Ovary (tissue), 9 donors: ENCODE data around the gene WDR18. TPM values are rescaled to one million over a fixed set of nuclear protein-coding genes. Genes with fewer than 3 reads are reported as not detected.

Experiments
- DNase-seq, 5 donors: peaks; one replicate each; pipeline ENCODE4 v3.0.0-alpha.2; 2019 to 2020
- H3K27ac ChIP-seq, 2 donors: fragments of 200-600 bp; one replicate each; pipeline versions ENCODE4 v1.5.1 to v1.8.0; 2019 to 2022
- H3K27me3 ChIP-seq: fragments of 200-600 bp; one replicate; pipeline ENCODE4 v1.8.0; 2022
- H3K36me3 ChIP-seq: fragments of 200-600 bp; sonication (generic); one replicate; pipeline ENCODE4 v1.5.1; 2019
- H3K4me1 ChIP-seq: one replicate; pipeline ENCODE4 v1.8.1; 2013; ENCODE audit warnings: mild to moderate bottlenecking, moderate library complexity; ENCODE audit not compliant: insufficient read depth
- H3K4me3 ChIP-seq: fragments of 200-600 bp; sonication (generic); one replicate; pipeline ENCODE4 v1.5.1; 2017
- H3K9me3 ChIP-seq, 2 donors: fragments of 200-600 bp in 1 of 2; sonication (generic) in 1 of 2; one replicate each; pipeline versions ENCODE4 v1.5.1 to v1.8.1; 2013 to 2019; ENCODE audit warnings: mild to moderate bottlenecking in 1 of 2, moderate library complexity in 1 of 2
- CTCF ChIP-seq, 3 donors: fragments of 450-650 bp in 2 of 3; fragments of 200-600 bp in 1 of 3; IDR thresholded peaks; one replicate each; pipeline versions ENCODE4 v1.5.1 to v1.8.0; 2016 to 2022; ENCODE audit warnings: antibody characterized with exemption in 3 of 3, mild to moderate bottlenecking in 1 of 3
- EP300 ChIP-seq: sonication (generic); formaldehyde crosslinking; IDR thresholded peaks from one replicate; pipeline ENCODE4 v1.6.1; 2017; ENCODE audit warnings: antibody characterized with exemption
- POLR2A ChIP-seq: fragments of 450-650 bp; IDR thresholded peaks from one replicate; pipeline ENCODE4 v1.6.1; 2017; ENCODE audit warnings: antibody characterized with exemption, mild to moderate bottlenecking, moderate library complexity
- WGBS, 3 donors: extraction: QIAGEN DNeasy Blood & Tissue Kit in 1 of 3; methylation state at CpG; one replicate each; pipeline versions ENCODE4 v1.1.5 to v1.1.7; 2013 to 2017; 5-methylcytosine and 5-hydroxymethylcytosine counted together
- intact Hi-C, 4 donors: fragments of 100-400 bp; cut with DNase I; formaldehyde crosslinking; loops; one replicate each; pipeline versions ENCODE4 v1.11.0 to v1.15.1; 2022 to 2023
- polyA plus RNA-seq, 2 donors: library from polyadenylated mRNA; stranded (reverse); fragments of 200-250 nt in 1 of 2; fragments of 350-450 nt in 1 of 2; fragmentation: Illumina TruSeq in 1 of 2; extraction: RNeasy Lipid Tissue Mini Kit (QIAGEN cat#74804) in 1 of 2; gene quantifications; one replicate each; pipeline ENCODE4 v1.2.3, GENCODE V29; 2013 to 2014
- total RNA-seq, 7 donors: library from RNA; depleted of rRNA in 2 of 7; stranded (reverse); fragments of >200 nt in 2 of 7; fragmentation: NEBNext Ultra II Directional in 3 of 7; extraction: Animal tissue kit (Norgen Biotek cat#: 25700) in 3 of 7; gene quantifications; one replicate each; pipeline versions ENCODE4 v1.1.0 to v1.2.4, GENCODE V29; 2016 to 2023
- donor health status: DM: no; HTN: no; CAD: no; lungs with moderate emphysema.
- donor health status: DM: no; HTN: no; CAD: no.
- donor health status: Bipolar disorder and iron deficiency.
- donor health status: DM: yes; HTN: yes; CAD: no.
- donor health status: DM: no; HTN: no; CAD: no.
- donor health status: DM: yes; HTN: yes; CAD: no.

The WDR18 gene
- total and polyA plus RNA-seq, 9 donors, result 3.5 to 45.6 (median 24.5) TPM

GRCh38 chr19:944663-945241 lies 39.4 kb upstream of the WDR18 start:
- no peaks in the 10 kb centered on the region for H3K27me3 ChIP-seq
- DNase-seq, result peak in 3 of 5 donors; percentile 43 to 62 (median 57)
- H3K9me3 ChIP-seq, result no peaks in the 10 kb centered on the region
- H3K4me3 ChIP-seq, result no peak overlapping the region
- intact Hi-C loops, result no loop called here
- H3K4me1 ChIP-seq, result peaks cover 12% of the 10 kb centered on the region
- TF ChIP-seq EP300 (no peak), POLR2A (no peak), CTCF (IDR thresholded peaks at IDR 0.05) (no peak)
- WGBS, 3 donors, result 53 to 60% (median 57%) methylated on average over 22 of the region's 22 CpGs
- H3K27ac ChIP-seq, result no peak overlapping the region
- H3K36me3 ChIP-seq, result no peaks in the 10 kb centered on the region

- DNase-seq, result peak in 1 of 5 donors; percentile 26
- TF ChIP-seq CTCF (IDR thresholded peaks at IDR 0.05) (no peak), EP300 (no peak), POLR2A (no peak)
- intact Hi-C loops, result no loop called here
- Histone ChIP-seq H3K36me3 (no peaks in the 10 kb centered on the region), H3K27ac (no peak overlapping the region), H3K4me3 (no peak overlapping the region), H3K9me3 (no peaks in the 10 kb centered on the region), H3K27me3 (no peaks in the 10 kb centered on the region), H3K4me1 (peaks cover 12% of the 10 kb centered on the region)
- 90% methylated on average over 29 to 37 of the region's 37 CpGs for WGBS, 3 donors
Observed at GRCh38 chr19:945401-946252, 38.5 kb upstream of the WDR18 start.

- H3K4me3 ChIP-seq, result no peak overlapping the region
- no peak for TF ChIP-seq CTCF (IDR thresholded peaks at IDR 0.05)
- no peak for TF ChIP-seq POLR2A
- no peak for TF ChIP-seq EP300
- H3K36me3 ChIP-seq, result no peaks in the 10 kb centered on the region
- no peaks in the 10 kb centered on the region for H3K9me3 ChIP-seq
- intact Hi-C loops, result no loop called here
- no peaks in the 10 kb centered on the region for H3K27me3 ChIP-seq
- DNase-seq, result peak in 2 of 5 donors; percentile 7 to 22
- no peak overlapping the region for H3K27ac ChIP-seq
- H3K4me1 ChIP-seq, result peaks cover 7% of the 10 kb centered on the region
- 88 to 95% (median 92%) methylated on average over 30 of the region's 30 CpGs for WGBS, 3 donors
Observed at GRCh38 chr19:947090-947706, 36.9 kb upstream of the WDR18 start.

- peak in 2 of 5 donors; percentile 12 to 22 for DNase-seq
- Histone ChIP-seq H3K4me3 (no peak overlapping the region), H3K9me3 (no peaks in the 10 kb centered on the region), H3K27ac (no peak overlapping the region), H3K4me1 (peaks cover 9% of the 10 kb centered on the region), H3K27me3 (no peaks in the 10 kb centered on the region), H3K36me3 (no peaks in the 10 kb centered on the region)
- 83 to 88% (median 83%) methylated on average over 47 of the region's 47 CpGs for WGBS, 3 donors
- intact Hi-C loops, result no loop called here
- TF ChIP-seq POLR2A (no peak), EP300 (no peak), CTCF (IDR thresholded peaks at IDR 0.05) (no peak)
Observed at GRCh38 chr19:947707-948539, 36.2 kb upstream of the WDR18 start.
